NCI-H526 (cell line): ENCODE measurements around the gene RABGAP1L.
A peak's percentile ranks its signal among the peaks of the same experiment; 100 is the strongest.
"Not testable (repeated sequence)": the region's sequence is repeated elsewhere in the genome, so short reads cannot be mapped to it uniquely, and the experiment has no call there.

Source experiments
- DNase-seq, 2 experiments: peaks; one replicate each; lab custom pipeline; 2025; lab: John Stamatoyannopoulos, UW

Gene RABGAP1L

DNA sequence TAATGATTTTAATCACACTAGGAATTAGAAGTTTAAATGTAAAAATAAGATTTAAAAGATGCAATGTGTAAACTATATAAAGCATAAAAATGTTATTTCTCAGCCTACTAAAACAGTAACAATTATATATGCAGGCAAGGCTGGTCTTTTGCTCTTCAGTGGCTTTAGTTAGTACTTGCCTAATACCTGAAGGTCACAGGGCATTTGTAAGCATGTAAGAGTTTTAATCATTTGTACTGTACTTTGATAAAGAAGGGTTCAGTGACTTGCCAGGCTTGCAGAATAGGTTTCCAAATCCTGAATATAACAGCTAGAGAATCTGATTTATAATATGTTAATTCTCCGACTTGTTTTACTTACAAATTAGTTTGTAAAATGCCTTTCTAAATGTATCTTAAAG is 545.0 kb downstream of the RABGAP1L start:
- DNase-seq: no peak

DNA sequence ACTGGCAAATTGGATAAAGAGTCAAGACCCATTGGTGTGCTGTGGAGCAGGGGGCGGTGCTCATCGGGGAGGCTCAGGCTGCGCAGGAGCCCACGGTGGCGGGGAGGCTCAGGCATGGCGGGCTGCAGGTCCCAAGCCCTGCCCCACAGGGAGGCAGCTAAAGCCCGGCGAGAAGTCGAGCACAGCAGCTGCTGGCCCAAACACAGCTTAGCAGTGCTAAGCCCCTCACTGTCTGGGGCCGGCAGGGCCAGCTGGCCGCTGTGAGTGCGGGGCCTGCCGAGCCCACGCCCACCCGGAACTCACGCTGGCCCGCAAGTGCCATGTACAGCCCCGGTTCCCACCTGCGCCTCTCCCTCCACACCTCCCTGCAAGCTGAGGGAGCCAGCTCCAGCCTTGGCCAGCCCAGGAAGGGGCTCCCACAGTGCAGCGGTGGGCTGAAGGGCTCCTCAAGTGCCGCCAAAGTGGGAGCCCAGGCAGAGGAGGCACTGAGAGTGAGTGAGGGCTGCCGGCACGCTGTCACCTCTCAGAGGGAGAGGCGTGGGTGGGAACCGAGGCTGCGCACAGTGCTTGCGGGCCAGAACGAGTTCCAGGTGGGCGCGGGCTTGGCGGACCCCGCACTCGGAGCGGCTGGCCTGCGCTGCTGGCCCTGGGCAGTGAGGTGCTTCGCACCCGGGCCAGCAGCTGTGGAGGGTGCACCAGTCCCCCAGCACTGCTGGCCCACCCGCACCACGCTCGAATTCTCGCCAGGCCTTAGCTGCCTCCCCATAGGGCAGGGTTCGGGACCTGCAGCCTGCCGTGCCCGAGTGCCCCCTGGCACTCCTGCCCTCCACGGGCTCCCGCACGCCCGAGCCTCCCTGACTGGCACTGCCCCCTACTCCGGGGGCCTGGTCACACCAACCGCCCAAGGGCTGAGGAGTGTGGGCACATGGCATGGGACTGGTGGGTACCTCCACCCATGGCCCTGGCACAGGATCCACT is 551.8 kb downstream of the RABGAP1L start:
- no peak for DNase-seq

DNA sequence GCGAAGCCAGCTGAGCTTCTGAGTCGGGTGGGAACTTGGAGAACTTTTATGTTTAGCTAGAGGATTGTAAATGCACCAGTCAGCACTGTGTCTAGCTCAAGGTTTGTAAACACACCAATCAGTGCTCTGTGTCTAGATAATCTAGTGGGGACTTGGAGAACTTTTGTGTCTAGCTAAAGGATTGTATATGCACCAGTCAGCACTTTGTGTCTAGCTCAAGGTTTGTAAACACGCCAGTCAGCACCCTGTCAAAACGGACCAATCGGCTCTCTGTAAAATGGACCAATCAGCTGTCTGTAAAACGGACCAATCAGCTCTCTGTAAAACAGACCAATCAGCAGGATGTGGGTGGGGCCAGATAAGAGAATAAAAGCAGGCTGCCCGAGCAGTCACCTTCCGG is 552.5 kb downstream of the RABGAP1L start:
- not testable (repeated sequence) for DNase-seq

DNA sequence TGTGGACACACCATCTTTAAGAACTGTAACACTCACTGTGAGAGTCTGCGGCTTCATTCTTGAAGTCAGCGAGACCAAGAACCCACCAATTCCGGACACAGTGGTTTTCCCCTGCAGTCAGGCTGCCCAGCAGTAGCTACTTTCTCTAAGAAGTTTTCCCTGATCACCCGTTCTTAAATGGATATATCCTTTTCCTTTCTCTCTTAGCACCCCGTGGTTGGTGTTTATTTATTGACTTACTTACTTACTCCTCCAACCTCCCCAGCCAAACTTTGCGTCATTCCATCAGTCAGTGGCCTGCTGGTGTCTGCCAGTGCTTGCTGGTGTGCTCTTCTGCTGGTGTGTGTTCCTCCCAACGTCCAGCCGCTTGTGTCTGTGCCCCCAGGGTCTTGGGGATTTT is 553.2 kb downstream of the RABGAP1L start:
- DNase-seq: no peak

DNA sequence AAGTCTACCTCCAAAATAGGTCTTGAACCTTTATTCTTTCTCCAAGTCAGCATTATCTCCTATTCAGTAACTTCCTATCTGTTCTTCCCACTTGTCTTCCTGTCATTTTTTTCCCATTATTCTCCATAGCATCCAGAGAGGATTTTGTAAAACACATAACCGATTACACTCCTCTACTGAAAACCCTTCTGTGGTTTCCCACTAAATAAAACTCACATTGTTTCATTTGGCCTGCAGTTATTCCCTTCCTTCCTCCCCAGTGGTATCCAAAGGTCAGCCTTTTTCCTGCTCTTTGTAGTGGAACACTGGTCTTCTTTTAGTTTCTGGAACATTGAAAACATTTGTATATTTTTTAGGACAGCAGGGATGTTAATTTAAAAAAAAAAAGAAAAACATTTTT is 554.5 kb downstream of the RABGAP1L start:
- DNase-seq: no peak

DNA sequence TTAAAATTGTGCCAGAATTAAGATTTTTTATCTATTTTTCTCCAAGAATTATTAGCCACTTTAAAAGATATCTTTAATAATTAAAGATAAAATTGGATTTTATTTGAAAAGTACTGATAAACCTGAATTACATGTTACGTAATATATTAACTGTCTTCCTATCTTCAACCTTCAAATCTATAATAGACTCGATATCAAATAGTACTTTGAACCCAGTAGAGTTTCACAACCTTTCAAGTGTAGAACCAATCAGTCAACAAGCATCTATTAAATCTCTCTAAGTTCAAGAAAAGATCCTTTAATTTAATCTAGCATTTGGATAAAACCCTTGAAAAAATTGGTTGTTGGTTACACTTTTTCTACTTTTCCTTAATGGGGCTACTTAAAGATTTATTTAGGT is 559.9 kb downstream of the RABGAP1L start:
- no peak for DNase-seq

DNA sequence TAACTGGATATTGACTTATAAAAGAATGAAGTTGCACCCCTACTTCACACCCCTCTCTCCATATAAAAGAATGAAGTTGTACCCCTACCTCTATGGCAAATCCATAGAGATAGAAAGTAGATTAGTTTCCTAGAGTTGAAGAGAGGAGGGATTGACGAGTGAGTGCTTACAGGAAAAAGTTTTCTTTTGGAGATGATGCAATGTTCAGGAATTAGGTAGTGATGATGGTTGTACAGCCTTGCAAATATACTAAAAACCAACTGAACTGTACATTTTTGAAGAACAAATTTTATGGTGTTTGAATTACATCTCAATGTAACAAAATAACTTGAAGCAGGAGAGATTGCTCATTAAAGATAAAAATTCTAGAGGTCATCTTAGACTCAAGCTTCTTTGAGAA is 561.3 kb downstream of the RABGAP1L start:
- no peak for DNase-seq

DNA sequence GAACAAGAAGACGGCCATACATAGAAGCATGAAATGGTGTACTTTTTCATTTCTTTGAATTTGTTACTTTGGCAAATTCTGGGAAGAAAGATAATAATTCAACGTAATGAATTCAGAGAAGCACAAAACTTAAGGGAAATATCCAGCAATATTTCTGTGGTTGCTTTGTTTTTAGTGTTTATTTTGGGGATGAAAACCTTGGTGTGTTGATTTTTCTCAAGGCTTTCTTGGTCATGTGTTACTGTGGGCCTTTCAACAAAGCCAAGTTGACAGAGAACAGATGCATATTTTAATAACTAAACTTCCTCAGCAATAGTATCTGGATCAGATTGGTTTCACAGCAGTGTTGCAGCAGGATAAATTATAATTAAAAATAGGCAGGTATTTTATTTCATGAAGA is 561.9 kb downstream of the RABGAP1L start:
- DNase-seq: no peak

DNA sequence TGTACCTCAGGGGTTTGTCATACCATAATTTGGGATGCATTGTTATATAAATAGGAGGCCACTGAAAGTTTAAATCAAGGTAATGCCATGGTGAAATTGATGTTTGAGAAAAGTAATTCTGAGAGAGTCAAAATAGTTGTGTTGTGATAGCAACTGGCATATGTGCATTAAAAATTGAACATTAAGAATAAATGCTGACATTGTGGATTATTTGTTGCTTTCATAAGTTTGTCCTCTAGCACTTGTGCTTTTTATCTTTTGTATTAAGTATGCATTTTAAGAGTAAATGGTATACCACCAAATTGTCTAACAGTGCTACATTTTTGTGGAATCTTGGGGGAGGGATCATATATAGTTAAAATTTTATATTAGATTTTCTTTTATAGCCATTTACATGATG is 564.5 kb downstream of the RABGAP1L start:
- no peak for DNase-seq

DNA sequence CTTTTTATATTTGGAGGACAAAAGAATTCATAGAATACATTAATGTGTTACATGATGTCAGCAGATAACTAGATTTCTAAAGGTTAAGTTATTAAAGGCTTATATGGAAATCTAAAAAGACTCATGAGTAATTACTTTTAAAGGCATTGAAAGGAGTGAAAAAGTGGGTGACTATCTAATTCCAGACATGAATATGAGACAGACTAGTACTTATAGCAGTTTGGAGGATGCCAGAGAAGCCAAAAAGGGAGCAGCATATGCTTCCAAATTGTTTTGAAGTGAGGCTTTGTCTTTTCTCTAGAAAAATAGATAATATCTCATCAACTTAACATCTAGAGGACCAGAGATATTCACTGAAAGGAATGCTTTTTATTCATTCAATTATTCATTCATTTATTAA is 564.9 kb downstream of the RABGAP1L start:
- DNase-seq: no peak

DNA sequence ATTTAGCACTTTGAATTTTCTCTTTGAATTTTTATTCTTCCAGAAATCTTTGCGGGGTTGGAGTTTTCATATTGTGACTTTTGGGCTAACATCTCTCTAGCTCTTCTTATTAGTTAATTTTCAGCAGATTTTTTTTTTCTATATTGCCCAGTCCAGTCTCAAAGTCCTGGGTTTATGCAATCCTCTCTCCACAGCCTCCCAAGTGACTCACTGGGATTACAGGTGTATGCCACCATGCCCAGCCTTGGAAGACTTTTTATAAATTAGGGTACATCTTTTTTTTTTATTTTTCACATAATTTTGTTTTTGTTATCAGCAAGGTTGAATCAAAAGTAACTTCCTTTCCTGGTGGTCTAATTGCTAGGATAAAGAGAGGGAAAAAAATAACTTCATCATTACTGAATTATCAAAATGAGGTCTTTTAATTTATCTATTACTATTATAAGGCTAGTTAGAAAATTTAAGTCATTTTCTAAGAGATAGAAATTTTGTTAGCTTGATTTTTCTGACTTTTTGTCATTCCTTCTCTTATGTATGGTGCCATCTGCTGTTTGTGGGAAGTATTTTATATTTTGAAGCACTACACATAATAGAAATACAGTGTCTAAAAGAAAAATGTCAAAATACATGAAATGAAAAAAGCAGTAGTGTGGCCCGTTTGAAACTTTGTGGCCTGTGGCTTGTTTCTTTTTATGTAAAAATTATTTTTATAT is 567.0 kb downstream of the RABGAP1L start:
- DNase-seq: peak; percentile 47 to 72

DNA sequence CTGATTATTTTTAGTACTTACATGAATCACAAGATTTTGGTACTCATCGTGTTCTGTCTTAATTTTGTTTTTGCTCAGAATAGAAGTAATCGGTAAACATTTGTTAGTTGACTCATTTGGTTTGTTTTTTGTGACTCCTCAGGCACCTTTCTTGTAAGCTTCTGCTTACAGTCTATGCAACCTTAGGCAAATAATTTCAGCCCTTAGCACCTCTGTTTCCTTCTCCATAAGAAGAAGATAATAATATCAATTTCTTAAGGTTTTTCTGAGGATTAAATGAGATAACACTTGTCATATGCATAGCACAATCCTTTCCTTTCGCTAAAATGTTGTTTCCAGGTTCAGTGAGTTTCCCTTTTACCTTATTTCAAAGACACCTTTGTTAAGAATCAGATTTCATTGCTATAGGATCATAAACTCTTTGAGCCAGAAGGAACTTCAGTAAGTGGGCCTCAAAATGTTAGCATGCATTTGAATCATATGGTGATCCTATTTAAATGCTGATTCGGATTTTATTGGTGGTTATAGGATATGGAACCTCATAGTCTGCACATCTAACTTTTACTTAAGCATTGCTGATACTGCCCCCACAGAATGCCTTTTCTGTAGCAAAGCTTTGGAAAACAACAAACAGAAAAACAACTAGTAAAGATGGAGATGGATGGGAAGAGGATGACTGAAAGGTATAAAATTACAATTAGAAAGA is 567.7 kb downstream of the RABGAP1L start:
- no peak for DNase-seq

DNA sequence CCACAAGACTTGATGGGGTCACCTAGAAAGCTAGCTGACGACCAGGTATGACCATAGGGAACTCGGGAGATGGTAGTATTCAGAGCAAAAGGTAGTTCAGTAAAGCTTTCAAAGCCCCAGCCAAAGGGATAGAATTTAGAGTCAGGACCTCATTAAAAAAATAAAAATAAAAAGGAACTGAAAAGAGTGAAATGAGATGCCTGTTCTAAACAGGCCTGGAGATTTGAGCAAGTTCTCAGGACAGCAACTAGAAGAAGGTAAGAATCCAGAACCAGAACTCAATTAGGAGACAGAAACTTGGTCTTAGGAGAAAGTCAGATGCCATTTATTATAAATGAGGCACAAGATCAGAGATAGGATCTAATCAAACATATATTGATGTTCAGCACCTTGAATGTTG is 575.0 kb downstream of the RABGAP1L start:
- DNase-seq: no peak

DNA sequence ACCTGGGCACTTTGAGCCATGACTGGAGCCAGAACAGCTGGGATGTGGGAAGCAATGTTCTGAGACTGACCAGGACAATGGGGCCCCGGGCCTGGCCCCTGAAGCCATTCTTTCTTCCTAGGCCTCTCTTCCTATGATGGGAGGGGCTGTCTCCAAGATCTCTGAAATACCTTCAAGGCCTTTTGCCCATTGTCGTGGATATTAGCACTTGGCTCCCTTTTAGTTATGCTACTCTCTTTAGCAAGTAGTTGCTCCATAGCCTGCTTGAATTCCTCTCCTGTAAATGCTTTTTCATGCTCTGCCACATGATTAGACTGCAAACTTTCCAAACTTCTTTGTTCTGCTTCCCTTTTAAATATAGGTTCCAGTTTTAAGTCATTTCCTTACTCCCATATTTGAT is 577.5 kb downstream of the RABGAP1L start:
- DNase-seq: no peak

DNA sequence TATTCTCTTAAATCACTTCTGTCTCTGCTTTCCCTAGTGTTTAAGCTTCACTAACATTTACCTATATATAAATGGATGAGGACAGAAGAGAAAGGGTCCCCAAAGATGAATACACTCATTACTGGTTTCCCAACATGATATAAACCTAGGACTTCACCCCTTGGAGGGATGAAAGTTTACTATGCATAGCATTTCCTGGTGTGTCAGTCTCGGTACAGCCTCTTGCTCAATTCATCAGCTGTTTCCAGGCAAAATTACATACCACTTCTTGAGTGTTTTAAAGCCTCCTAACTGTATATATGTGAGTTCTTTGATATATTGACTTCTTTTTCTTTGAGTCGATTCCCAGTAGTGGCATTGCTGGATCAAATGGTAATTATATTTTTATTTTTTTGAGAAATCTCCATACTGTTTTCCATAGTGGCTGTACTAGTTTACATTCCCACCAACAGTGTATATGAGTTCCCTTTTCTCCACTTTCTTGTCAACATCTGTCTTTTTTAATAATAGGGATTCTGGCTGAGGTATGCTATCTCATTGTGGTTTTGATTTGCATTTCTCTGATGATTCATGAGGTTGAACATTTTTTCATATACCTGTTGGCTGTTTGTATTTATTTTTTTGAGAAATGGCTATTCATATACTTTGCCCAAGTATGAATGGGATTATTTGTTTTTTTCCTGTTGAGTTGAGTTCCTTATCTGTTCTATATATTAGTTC is 581.1 kb downstream of the RABGAP1L start:
- peak; percentile 66 for DNase-seq

DNA sequence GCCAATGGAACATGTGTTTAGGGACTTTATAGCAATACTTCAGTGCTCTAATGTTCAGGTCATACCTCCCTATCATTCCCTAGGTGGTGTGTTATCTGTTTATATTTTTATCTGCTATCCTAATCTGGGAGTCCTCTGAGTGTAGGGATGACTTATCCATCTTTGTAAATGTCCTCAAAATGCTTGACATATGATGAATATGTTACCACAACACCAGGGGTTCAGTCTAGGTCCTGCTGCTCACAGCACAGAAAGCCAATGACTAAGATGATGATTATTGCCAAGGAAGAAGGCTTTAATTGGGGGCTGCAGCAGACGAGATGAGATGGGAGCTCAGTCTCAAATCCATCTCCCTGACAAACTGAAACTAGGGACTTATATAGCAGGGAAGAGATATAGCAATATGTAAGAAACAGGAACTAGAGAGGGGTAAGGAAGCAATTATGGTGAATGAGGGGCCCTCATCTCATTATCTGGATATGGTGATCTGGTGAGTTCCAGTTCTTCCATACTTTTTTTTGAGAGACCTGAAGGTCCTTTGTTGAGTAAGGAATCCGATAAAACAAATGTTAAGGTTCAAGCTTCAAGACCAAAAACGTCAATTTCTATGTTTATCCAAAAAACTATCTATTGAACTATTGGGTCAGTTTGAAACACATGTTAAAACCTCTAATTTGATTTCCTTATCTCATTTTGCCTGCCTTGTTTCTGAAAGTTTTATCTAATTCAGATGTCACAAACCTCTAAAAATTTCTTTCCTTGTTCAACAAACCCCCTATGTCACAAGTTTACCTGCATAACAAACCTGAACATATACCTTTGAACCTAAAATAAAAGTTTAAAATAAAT is 583.7 kb downstream of the RABGAP1L start:
- no peak for DNase-seq

DNA sequence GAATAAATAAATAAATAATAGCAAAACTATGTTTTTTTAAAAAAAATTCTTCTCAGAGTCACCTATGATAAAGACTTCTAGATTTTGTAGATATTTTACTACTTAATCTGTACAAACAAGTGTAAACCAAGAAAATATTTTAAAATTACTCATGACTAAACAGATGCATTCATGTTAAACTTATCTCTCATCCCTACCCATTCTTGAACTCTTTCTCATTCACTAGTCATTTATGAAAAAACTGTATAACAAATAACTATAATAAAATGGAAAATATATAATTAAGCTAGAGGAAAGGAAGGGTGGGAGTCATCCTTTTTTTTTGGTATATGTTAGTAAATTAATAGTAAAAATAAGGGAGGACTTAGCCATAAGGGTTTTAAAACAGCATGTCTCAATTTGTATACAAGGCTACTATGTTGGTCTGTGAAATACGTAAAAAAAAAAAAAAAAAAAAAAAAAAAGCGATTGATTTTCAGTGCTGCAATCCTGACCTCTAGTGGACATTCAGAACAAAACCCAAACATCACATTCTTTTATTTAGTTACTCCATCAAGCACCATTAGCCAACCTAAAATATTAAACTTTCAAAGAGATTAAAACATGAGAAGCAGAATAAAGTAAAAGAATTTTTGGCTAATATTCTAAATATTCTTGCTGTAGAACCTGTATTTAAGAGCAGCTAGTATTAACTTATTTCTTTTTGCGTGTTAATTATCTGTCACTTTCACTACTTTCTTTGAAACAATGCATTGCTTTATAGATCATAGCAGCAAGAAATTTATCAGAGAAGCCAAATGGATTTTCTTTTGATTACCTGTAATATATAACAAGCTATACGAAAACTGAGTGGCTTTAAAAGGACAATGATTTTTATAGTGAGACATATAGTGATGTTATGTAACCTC is 584.6 kb downstream of the RABGAP1L start:
- DNase-seq: peak; percentile 32 to 87

DNA sequence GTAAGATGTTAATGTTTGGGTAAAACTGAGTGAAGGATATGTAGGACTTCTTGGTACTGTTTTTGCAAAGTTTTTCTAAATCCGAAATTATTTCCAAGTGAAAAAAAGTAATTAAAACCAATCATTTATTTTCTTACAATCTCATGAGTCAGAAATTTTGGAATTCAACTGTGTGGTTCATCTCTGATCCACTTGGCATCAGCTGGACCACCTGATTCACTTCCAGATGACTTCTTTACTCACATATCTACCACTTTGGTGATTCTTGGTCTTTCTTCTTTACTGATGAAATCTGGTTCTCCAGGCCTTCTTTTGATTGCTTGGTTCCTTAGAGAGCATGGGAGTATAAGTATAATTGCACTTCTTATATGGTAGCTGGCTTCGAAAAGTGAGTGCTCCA is 585.6 kb downstream of the RABGAP1L start:
- no peak for DNase-seq

DNA sequence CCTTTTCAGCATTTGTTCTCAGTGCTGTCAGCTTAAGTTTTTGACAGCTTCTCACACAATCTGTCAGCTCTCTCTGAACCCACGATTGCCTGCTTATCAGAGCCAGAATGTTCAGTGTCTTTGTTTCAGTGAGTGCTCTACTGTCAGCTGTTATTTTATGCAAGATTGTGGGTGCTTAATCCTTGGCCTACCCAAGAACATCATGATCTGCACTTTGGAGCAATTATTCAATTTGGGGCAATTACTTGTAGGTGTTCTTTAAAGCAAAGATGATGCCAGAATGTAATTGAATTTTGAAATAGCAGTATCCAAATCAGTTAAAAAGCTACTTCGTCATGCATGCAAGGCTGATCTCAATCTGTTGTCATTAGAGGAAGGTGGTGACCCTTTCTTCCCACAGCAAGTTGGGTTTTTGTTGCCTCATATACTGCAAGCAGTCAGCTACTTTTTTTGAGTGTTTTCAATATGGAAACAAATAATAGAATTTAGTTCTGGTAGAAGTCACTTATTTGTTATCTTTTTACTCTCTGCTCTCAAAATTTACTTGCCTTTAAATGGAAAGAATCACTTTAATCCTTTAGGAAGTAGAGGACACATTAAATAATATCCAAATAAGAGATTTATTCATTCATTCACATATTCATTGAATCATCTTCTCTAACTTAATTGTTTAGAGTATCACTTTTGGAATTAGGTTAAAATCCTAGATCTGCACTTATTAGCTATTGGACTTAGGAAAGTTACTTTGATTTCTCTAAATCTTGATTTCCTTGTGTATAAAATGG is 586.9 kb downstream of the RABGAP1L start:
- no peak for DNase-seq
